ENCODE measurements around the gene PRELID3B.

PRELID3B gene

GRCh38 chr20:58992911-58993310 is 49.7 kb downstream of the PRELID3B start:
- no peak for DNase-seq
- no peak overlapping the region for H3K27ac Mint-ChIP-seq
- no peaks in the 10 kb centered on the region for H3K27me3 Mint-ChIP-seq
- H3K4me1 Mint-ChIP-seq (ENCODE audit: low read depth) = peaks cover 2% of the 10 kb centered on the region
- no peaks in the 10 kb centered on the region for H3K9me3 Mint-ChIP-seq
- no peak overlapping the region for H3K4me3 Mint-ChIP-seq
- H3K36me3 Mint-ChIP-seq (ENCODE audit: low read depth) = peaks cover 98% of the 10 kb centered on the region

- Mint-ChIP-seq H3K27ac (peak overlapping the region; percentile 10), H3K4me3 (no peak overlapping the region), H3K4me1 (ENCODE audit: low read depth) (peaks cover 10% of the 10 kb centered on the region), H3K36me3 (ENCODE audit: low read depth) (peaks cover 98% of the 10 kb centered on the region), H3K9me3 (no peaks in the 10 kb centered on the region), H3K27me3 (no peaks in the 10 kb centered on the region)
- no peak for DNase-seq
Measured at GRCh38 chr20:58991715-58992114, 50.9 kb downstream of the PRELID3B start.

GRCh38 chr20:58990651-58991445 is 51.7 kb downstream of the PRELID3B start:
- Mint-ChIP-seq H3K36me3 (ENCODE audit: low read depth) (peaks cover 98% of the 10 kb centered on the region), H3K27me3 (no peaks in the 10 kb centered on the region), H3K4me1 (ENCODE audit: low read depth) (peaks cover 18% of the 10 kb centered on the region), H3K27ac (no peak overlapping the region), H3K4me3 (no peak overlapping the region), H3K9me3 (no peaks in the 10 kb centered on the region)
- no peak for DNase-seq

- no peaks in the 10 kb centered on the region for H3K9me3 Mint-ChIP-seq
- peaks cover 33% of the 10 kb centered on the region for H3K4me1 Mint-ChIP-seq (ENCODE audit: low read depth)
- no peak for DNase-seq
- no peaks in the 10 kb centered on the region for H3K27me3 Mint-ChIP-seq
- peak overlapping the region; percentile 42 for H3K27ac Mint-ChIP-seq
- H3K36me3 Mint-ChIP-seq (ENCODE audit: low read depth) = peaks cover 94% of the 10 kb centered on the region
- no peak overlapping the region for H3K4me3 Mint-ChIP-seq
Measured at GRCh38 chr20:58989196-58989595, 53.4 kb downstream of the PRELID3B start.

- Mint-ChIP-seq H3K4me1 (ENCODE audit: low read depth) (peaks cover 40% of the 10 kb centered on the region), H3K36me3 (ENCODE audit: low read depth) (peaks cover 94% of the 10 kb centered on the region), H3K27me3 (no peaks in the 10 kb centered on the region), H3K27ac (no peak overlapping the region), H3K4me3 (no peak overlapping the region), H3K9me3 (no peaks in the 10 kb centered on the region)
- no peak for DNase-seq
Measured at GRCh38 chr20:58988565-58988882, 54.1 kb downstream of the PRELID3B start.

GRCh38 chr20:58987790-58988564 is 54.6 kb downstream of the PRELID3B start:
- H3K9me3 Mint-ChIP-seq = no peaks in the 10 kb centered on the region
- DNase-seq = no peak
- no peaks in the 10 kb centered on the region for H3K27me3 Mint-ChIP-seq
- H3K4me1 Mint-ChIP-seq (ENCODE audit: low read depth) = peaks cover 43% of the 10 kb centered on the region
- peaks cover 92% of the 10 kb centered on the region for H3K36me3 Mint-ChIP-seq (ENCODE audit: low read depth)
- peak overlapping the region; percentile 70 for H3K27ac Mint-ChIP-seq
- no peak overlapping the region for H3K4me3 Mint-ChIP-seq

GRCh38 chr20:58986968-58987517 is 55.5 kb downstream of the PRELID3B start:
- Mint-ChIP-seq H3K4me3 (no peak overlapping the region), H3K9me3 (no peaks in the 10 kb centered on the region), H3K27ac (peak overlapping the region; percentile 70), H3K27me3 (no peaks in the 10 kb centered on the region), H3K36me3 (ENCODE audit: low read depth) (peaks cover 90% of the 10 kb centered on the region), H3K4me1 (ENCODE audit: low read depth) (peaks cover 51% of the 10 kb centered on the region)
- no peak for DNase-seq

- Mint-ChIP-seq H3K9me3 (no peaks in the 10 kb centered on the region), H3K27ac (peak overlapping the region; percentile 70), H3K4me1 (ENCODE audit: low read depth) (peaks cover 51% of the 10 kb centered on the region), H3K4me3 (no peak overlapping the region), H3K27me3 (no peaks in the 10 kb centered on the region), H3K36me3 (ENCODE audit: low read depth) (peaks cover 85% of the 10 kb centered on the region)
- no peak for DNase-seq
Measured at GRCh38 chr20:58986286-58986967, 56.2 kb downstream of the PRELID3B start.

GRCh38 chr20:58985656-58986055 is 56.9 kb downstream of the PRELID3B start:
- Mint-ChIP-seq H3K27me3 (no peaks in the 10 kb centered on the region), H3K4me1 (ENCODE audit: low read depth) (peaks cover 51% of the 10 kb centered on the region), H3K9me3 (no peaks in the 10 kb centered on the region), H3K27ac (peak overlapping the region; percentile 71), H3K4me3 (no peak overlapping the region), H3K36me3 (ENCODE audit: low read depth) (peaks cover 78% of the 10 kb centered on the region)
- no peak for DNase-seq

GRCh38 chr20:58984691-58985090 is 57.9 kb downstream of the PRELID3B start:
- H3K9me3 Mint-ChIP-seq = no peaks in the 10 kb centered on the region
- H3K27ac Mint-ChIP-seq = peak overlapping the region; percentile 50
- no peaks in the 10 kb centered on the region for H3K27me3 Mint-ChIP-seq
- H3K4me1 Mint-ChIP-seq (ENCODE audit: low read depth) = peaks cover 51% of the 10 kb centered on the region
- no peak overlapping the region for H3K4me3 Mint-ChIP-seq
- H3K36me3 Mint-ChIP-seq (ENCODE audit: low read depth) = peaks cover 70% of the 10 kb centered on the region
- DNase-seq = no peak
